Suppressor macrophage treated with lipopolysaccharide for 1 hour (primary cell): ENCODE data around the gene LY9.

Experiments used
- DNase-seq, 3 donors: peaks; one replicate each; pipeline ENCODE4 v3.0.0-alpha.2; 2020 to 2022

The LY9 gene

DNA sequence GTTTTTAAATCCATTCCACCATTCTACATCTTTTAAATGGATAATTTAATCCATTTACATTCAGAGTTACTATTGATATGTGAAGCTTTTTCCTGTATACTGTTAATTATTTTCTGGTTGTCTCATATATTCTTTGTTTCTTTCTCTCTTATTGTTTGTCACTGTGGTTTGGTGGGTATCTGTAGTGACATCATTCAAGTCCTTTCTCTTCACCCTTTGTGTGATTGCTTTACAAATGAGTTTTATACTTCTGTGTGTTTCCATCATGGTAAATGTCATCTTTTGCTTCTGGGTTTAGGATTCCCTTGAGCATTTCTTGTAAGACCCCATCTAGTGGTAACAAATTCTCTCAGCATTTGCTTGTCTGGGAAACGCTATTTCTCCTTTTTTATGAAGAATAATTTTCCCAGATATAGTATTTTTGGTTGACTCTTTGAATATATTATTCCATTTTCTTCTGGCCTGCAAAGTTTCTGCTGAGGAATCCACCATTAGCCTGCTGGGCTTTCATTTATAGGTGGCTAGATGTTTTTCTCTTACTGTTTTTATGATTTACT is 10.2 kb downstream of the LY9 start:
- DNase-seq, result no peak

- no peak for DNase-seq
Observed at GRCh38 chr1:160806784-160807183, 10.8 kb downstream of the LY9 start.

- no peak for DNase-seq
Observed at GRCh38 chr1:160807247-160807646, 11.3 kb downstream of the LY9 start.

DNA sequence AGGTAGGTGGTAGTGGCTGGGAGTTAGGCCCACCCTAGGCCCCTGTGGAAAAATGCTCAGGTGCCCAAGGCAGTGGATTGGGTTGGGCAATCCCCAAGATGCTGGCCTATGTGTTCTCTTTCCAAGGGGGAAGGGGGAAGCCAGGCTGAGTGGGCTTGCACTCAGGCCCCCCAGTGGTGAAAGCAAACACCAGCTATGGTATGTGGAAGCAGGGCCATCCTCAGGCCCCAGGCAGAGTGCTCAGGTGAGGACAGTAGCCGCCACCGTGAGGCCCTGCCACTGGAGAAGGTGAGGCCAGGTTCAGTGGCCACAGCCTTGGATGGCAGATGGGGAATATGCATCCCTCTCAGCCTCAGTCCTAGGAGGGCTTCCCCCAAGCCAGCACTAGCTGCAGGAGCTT is 11.8 kb downstream of the LY9 start:
- DNase-seq, result no peak

GRCh38 chr1:160808289-160808688 is 12.3 kb downstream of the LY9 start:
- DNase-seq, result no peak

GRCh38 chr1:160810486-160810885 is 14.5 kb downstream of the LY9 start:
- DNase-seq, result no peak

DNA sequence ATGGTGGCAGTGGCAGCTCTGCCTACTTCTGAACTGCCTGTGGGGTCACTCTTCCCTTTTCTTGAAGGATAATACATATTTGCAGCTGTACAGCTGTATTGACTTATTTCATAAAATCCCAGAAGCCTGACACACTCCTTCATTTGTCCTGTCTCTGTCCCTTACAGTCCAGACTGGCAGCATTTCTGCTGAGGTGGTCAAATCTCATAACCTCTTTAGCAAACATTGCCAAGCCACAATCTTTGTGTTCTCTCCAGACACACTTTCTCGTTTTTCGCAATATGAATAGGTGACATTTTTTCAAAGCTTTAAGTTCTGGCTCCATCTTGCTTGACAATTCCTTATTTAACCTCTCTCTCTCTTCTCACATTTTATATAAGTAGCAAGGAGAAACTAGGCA is 15.2 kb downstream of the LY9 start:
- DNase-seq, result no peak

DNA sequence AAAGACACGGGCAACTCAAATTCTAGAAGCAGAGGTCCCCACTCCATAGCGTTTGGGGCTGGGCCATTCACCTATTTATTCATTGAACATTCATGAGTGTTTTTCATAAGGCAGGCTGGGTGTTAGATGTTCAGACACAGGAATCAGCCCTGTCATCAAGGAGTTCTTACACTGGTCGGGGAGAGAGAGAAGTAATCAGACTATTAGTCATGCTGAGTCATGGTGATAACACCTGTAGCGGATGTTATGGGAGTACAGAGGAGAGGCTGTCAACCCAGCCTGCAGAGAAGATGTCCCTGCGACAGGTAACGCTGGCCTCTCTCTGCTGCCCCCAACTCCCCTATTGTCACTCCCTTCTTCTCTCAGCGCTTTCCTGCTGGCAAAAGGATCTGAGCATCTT is 17.2 kb downstream of the LY9 start:
- DNase-seq, result no peak

DNA sequence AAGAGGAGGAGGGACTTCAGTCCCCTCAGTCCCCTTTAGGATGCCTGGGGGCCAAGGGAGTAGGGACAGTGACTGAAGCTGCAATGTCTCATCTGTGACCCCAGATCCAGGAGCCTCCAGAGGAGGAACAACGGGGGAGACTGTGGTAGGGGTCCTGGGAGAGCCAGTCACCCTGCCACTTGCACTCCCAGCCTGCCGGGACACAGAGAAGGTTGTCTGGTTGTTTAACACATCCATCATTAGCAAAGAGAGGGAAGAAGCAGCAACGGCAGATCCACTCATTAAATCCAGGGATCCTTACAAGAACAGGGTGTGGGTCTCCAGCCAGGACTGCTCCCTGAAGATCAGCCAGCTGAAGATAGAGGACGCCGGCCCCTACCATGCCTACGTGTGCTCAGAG is 18.3 kb downstream of the LY9 start:
- no peak for DNase-seq

GRCh38 chr1:160814856-160815255 is 18.9 kb downstream of the LY9 start:
- no peak for DNase-seq

DNA sequence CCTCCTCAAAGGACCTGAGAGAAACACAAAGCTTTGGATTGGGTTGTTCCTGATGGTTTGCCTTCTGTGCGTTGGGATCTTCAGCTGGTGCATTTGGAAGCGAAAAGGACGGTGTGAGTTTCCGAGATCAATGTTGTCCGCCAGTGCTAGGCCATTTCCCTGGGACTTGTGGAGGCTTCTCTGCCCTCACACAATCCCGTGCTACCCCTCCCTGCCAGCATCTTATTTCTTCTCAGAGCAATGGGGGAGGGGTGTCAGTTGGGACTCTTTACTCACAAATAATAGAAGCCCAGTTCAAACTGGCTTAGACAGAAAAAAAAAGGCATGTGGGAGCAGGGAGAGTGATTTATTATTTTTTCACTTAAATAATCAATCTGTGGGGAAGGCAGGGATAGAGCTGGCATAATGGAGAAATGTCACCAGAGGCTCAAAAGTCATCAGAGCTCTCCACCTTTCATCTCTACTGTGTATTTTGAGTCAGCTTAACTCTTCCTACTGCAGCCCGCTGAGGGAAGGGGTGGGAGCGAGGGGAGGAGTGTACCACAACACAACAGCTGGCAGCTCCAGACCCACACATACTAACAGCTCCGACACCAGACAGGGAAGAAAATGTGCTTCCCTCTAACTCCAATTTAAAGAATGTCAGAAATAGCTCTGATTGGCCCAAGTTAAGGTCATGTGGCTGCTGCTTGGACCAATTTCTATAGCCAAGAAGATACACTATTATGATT is 22.4 kb downstream of the LY9 start:
- DNase-seq, result no peak

DNA sequence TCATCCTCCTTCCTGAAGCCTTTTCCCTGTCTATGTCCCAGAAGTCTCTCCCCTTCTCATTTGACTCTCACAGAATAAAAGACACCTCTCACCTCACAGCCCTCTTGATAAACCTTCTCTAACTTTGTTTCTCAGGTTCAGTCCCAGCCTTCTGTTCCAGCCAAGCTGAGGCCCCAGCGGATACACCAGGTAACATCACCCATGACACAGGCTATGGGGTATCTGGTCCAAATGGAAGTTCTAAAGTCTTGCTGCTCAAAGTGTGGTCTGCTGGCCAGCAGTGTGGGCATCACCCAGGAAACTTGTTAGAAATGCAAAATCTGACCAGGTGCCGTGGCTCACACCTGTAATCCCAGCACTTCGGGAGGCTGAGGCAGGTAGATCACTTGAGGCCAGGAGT is 23.2 kb downstream of the LY9 start:
- DNase-seq, result no peak

- peak in 1 of 3 donors; percentile 25 for DNase-seq
Observed at GRCh38 chr1:160821627-160822026, 25.7 kb downstream of the LY9 start.

GRCh38 chr1:160823296-160823695 is 27.3 kb downstream of the LY9 start:
- no peak for DNase-seq

DNA sequence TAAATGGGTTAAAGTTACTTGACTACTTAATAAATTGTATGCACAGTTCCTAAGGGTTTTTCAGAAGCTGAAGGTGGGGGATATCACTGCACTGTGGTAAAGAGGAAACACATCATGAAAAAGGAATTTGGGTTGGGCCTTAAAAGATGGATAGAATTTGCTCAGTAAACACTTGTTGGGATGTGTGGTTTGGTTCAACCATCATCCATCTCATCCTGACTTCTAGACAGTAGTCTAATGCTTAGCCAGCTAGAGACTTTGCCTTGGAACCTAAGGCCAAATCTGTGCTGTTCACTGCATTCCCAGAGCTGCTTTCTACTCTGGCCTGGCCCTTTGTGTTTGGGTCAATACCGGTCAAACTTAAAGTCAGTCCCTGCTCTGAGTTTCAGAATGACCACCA is 30.6 kb downstream of the LY9 start:
- no peak for DNase-seq

- DNase-seq, result peak; percentile 86 to 89 (median 88)
Observed at GRCh38 chr1:160827418-160827817, 31.4 kb downstream of the LY9 start.

DNA sequence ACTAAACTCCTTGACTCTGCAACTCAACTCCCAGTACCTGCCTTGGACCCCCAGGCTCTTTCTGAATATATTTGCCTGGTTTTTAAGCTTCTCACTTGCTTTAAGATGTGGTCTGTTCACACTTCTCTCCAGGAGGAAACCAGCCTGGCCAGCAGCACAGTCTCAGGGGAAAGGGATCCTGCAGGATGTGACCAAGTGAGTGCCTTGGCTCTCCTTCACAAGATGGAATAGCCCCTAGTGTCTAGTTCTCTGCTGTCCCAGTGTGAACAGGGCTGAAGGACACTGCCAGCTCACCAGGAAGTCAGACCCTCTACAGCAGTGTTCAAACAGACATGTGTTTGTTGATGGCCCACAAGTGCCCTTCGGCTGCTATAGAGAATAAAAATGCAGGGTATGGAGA is 33.8 kb downstream of the LY9 start:
- no peak for DNase-seq

- DNase-seq, result peak; percentile 78 to 86 (median 78)
Observed at GRCh38 chr1:160830321-160831153, 34.6 kb downstream of the LY9 start.

DNA sequence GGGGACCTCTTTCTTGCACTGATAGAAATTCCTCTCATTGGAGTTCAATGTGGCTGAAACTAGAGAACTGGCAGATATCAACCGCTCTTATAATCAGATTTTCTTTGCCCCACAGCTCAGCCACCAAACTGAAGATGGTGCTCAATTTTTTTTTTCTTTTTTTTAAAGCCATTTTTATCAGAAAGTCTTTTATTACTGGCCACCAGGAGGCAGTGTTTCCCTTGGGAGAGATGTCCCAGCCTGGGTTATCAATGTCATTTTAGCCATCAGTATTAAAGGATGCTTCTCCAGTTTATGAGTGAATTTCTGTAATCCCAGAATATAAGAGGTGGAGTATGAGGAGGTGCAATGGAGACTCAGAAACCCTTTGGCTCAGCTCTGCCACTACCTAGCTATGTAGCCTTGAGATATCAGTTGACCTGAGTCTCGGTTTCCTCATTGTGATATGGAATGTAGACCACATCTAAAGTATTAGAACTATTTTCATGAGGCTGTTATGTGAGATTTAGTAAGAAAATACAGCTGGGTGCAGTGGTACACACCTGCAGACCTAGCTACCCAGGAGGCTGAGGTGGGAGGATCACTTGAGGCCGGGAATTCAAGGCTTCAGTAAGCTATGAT is 39.1 kb downstream of the LY9 start:
- peak; percentile 74 to 90 (median 85) for DNase-seq

DNA sequence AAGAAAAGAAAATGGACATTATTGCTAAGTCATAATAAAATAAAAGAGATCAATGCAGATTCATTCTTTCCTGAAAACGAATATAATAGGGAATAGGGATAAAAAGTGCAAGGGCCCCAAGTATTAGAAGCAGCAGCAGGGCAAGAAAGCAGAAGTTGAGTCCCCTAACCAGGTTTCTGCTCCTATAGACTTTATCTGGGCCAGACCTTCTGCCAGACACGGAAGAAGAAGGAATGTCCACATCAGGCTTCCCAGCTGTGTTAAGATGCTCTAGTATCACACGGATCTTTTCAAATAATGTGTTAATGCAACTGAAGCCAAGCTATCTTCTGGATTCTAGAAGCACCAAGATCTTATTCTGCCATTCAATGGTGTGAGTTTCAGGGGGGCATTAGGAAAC is 39.8 kb downstream of the LY9 start:
- DNase-seq, result no peak

- DNase-seq, result peak; percentile 35 to 44 (median 37)
Observed at GRCh38 chr1:160836561-160836960, 40.6 kb downstream of the LY9 start.

GRCh38 chr1:160836981-160837557 is 41.1 kb downstream of the LY9 start:
- DNase-seq, result no peak

- peak; percentile 38 to 60 (median 51) for DNase-seq
Observed at GRCh38 chr1:160837558-160838205, 41.7 kb downstream of the LY9 start.
